ENCODE measurements around the gene ATF3.

- TF ChIP-seq CTCF (IDR thresholded peaks at IDR 0.05) (no peak), POLR2A (IDR thresholded peaks at IDR 0.05) (no peak)
Measured at GRCh38 chr1:212638492-212639151, 30.1 kb downstream of the ATF3 start.
